ENCODE data around the gene CSTB.

CSTB gene

GRCh38 chr21:43759651-43760050 lies 16.5 kb downstream of the CSTB start:
- H3K4me3 ChIP-seq (ENCODE audit: low read length, poor library complexity, severe bottlenecking): no peak overlapping the region
- no peak overlapping the region for H2AFZ ChIP-seq (ENCODE audit: low read length)
- H3K79me2 ChIP-seq (ENCODE audit: insufficient read depth, low read length): no peaks in the 10 kb centered on the region
- no peaks in the 10 kb centered on the region for H3K9me3 ChIP-seq (ENCODE audit: insufficient read depth, low read depth, low read length)
- H3K36me3 ChIP-seq (ENCODE audit: insufficient read depth, low read length): peaks cover 16% of the 10 kb centered on the region; the same call in 1 of the 2 replicates
- no peaks in the 10 kb centered on the region for H3K4me1 ChIP-seq (ENCODE audit: insufficient read depth, low read length, poor library complexity, severe bottlenecking)
- H3K4me2 ChIP-seq (ENCODE audit: low read depth, low read length, poor library complexity, severe bottlenecking): no peak overlapping the region
- H3K9me2 ChIP-seq (replicated peaks; ENCODE audit: low read depth, low read length): no peaks in the 10 kb centered on the region
- no peak for TF ChIP-seq CTCF (conservative IDR thresholded peaks at IDR 0.05; ENCODE audit: low read length)
- no peak for TF ChIP-seq EZH2phosphoT487 (IDR thresholded peaks at IDR 0.05; ENCODE audit: borderline replicate concordance)
- no peaks in the 10 kb centered on the region for H4K20me1 ChIP-seq (ENCODE audit: insufficient read depth, low read length, poor library complexity, severe bottlenecking)
- H3F3A ChIP-seq (ENCODE audit: low read depth): no peaks in the 10 kb centered on the region
- no peak overlapping the region for H3K9ac ChIP-seq (ENCODE audit: low read depth, low read length, poor library complexity, severe bottlenecking)
- no peaks in the 10 kb centered on the region for H3K27me3 ChIP-seq (ENCODE audit: insufficient read depth, low read length, poor library complexity, severe bottlenecking)

DNA sequence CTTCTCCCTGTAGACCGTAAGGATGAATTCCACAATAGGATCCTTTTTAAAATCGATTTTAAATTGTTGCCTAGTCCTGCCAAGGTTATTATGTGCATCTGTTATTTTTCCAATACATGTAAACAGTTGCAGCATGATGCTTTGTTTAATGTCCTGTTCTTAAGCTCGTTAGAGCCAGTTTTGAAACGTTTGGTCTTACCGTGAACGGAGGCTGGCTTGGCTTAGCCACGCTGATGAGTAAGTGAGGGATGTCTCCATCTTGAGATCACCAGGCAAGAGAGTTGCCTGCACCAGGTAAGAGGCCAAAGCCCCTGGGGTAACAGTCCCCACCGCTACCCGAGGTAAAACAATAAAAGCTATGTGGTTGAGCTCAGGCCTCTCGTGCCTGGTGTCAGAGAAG lies 17.3 kb downstream of the CSTB start:
- Histone ChIP-seq H3K9ac (ENCODE audit: low read depth, low read length, poor library complexity, severe bottlenecking) (no peak overlapping the region), H3K4me2 (ENCODE audit: low read depth, low read length, poor library complexity, severe bottlenecking) (no peak overlapping the region), H3K79me2 (ENCODE audit: insufficient read depth, low read length) (no peaks in the 10 kb centered on the region), H3K27me3 (ENCODE audit: insufficient read depth, low read length, poor library complexity, severe bottlenecking) (no peaks in the 10 kb centered on the region), H3F3A (ENCODE audit: low read depth) (no peaks in the 10 kb centered on the region), H4K20me1 (ENCODE audit: insufficient read depth, low read length, poor library complexity, severe bottlenecking) (no peaks in the 10 kb centered on the region), H2AFZ (ENCODE audit: low read length) (no peak overlapping the region), H3K36me3 (ENCODE audit: insufficient read depth, low read length) (peaks cover 23% of the 10 kb centered on the region; the same call in 1 of the 2 replicates), H3K4me3 (ENCODE audit: low read length, poor library complexity, severe bottlenecking) (no peak overlapping the region), H3K4me1 (ENCODE audit: insufficient read depth, low read length, poor library complexity, severe bottlenecking) (no peaks in the 10 kb centered on the region), H3K9me2 (replicated peaks; ENCODE audit: low read depth, low read length) (no peaks in the 10 kb centered on the region), H3K9me3 (ENCODE audit: insufficient read depth, low read depth, low read length) (no peaks in the 10 kb centered on the region)
- no peak for TF ChIP-seq EZH2phosphoT487 (IDR thresholded peaks at IDR 0.05; ENCODE audit: borderline replicate concordance)
- TF ChIP-seq CTCF (conservative IDR thresholded peaks at IDR 0.05; ENCODE audit: low read length): no peak

DNA sequence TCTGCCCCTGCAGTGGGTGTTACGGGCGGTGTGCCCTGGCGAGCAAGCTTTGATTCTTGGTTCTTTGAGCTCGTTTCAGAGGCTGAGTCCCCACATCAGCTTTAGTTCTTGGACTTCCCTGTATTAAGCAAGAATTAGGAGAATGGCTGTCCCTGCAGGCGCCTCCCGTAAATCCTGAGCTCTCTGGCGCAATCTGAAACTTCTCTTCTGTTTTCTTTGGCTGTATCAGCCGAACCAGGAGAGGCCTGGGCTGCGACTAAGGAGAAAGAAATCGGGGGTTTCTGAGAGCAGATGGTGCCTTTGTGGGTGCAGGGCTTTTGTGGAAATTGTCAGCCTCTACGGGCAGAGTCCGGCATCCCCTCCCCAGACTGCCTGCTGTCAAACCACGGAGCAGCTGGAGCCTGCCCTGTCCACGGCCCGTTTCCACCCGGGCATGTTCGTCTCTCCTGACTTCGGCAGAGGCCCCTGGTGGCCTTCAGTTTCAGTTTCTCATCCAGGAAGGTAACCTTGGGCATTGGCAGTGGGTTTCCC lies 17.9 kb downstream of the CSTB start:
- TF ChIP-seq EZH2phosphoT487 (IDR thresholded peaks at IDR 0.05; ENCODE audit: borderline replicate concordance) (no peak), CTCF (conservative IDR thresholded peaks at IDR 0.05; ENCODE audit: low read length) (no peak)
- Histone ChIP-seq H3K9ac (ENCODE audit: low read depth, low read length, poor library complexity, severe bottlenecking) (no peak overlapping the region), H3K4me2 (ENCODE audit: low read depth, low read length, poor library complexity, severe bottlenecking) (no peak overlapping the region), H3K9me2 (replicated peaks; ENCODE audit: low read depth, low read length) (no peaks in the 10 kb centered on the region), H3K79me2 (ENCODE audit: insufficient read depth, low read length) (no peaks in the 10 kb centered on the region), H3K9me3 (ENCODE audit: insufficient read depth, low read depth, low read length) (no peaks in the 10 kb centered on the region), H3K4me3 (ENCODE audit: low read length, poor library complexity, severe bottlenecking) (no peak overlapping the region), H3F3A (ENCODE audit: low read depth) (no peaks in the 10 kb centered on the region), H3K4me1 (ENCODE audit: insufficient read depth, low read length, poor library complexity, severe bottlenecking) (no peaks in the 10 kb centered on the region), H2AFZ (ENCODE audit: low read length) (no peak overlapping the region), H3K27me3 (ENCODE audit: insufficient read depth, low read length, poor library complexity, severe bottlenecking) (no peaks in the 10 kb centered on the region), H4K20me1 (ENCODE audit: insufficient read depth, low read length, poor library complexity, severe bottlenecking) (no peaks in the 10 kb centered on the region), H3K36me3 (ENCODE audit: insufficient read depth, low read length) (peaks cover 29% of the 10 kb centered on the region; the same call in 1 of the 2 replicates)

All from Loucy (cell line).